ENCODE data around the gene LHB.
"Not testable (repeated sequence)": the region's sequence is repeated elsewhere in the genome, so short reads cannot be mapped to it uniquely, and the experiment has no call there.

LHB gene

GRCh38 chr19:49059053-49059452 is 42.2 kb upstream of the LHB start:
- TF ChIP-seq, protein P1, sequence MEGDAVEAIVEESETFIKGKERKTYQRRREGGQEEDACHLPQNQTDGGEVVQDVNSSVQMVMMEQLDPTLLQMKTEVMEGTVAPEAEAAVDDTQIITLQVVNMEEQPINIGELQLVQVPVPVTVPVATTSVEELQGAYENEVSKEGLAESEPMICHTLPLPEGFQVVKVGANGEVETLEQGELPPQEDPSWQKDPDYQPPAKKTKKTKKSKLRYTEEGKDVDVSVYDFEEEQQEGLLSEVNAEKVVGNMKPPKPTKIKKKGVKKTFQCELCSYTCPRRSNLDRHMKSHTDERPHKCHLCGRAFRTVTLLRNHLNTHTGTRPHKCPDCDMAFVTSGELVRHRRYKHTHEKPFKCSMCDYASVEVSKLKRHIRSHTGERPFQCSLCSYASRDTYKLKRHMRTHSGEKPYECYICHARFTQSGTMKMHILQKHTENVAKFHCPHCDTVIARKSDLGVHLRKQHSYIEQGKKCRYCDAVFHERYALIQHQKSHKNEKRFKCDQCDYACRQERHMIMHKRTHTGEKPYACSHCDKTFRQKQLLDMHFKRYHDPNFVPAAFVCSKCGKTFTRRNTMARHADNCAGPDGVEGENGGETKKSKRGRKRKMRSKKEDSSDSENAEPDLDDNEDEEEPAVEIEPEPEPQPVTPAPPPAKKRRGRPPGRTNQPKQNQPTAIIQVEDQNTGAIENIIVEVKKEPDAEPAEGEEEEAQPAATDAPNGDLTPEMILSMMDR (IDR thresholded peaks at IDR 0.05; ENCODE audit: insufficient read depth, low read depth, low read length, missing control alignments): no peak
- H3K4me3 ChIP-seq (ENCODE audit: low read length): no peak overlapping the region
- no peak for DNase-seq (ENCODE audit: low read depth)

DNA sequence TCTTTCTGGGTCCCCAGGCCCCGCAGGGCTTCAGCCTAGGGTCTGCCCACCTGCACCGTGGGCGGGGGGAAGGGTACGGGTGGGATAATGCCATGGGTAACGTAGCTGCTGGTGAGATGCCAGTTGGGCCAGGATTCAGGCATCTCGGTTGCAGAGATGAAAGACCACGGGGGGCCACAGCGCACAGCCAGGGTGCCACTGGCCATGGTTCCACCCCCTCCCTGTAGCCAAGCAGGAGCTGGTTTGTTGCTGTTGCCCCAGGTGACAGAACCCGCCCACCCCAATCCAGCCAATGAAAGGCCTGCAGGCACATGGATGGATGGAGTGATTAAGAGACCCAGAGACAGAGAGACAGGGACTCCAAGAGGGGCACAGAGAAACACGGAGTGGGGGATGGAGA is 41.7 kb upstream of the LHB start:
- DNase-seq (ENCODE audit: low read depth): peak; percentile 57
- TF ChIP-seq, protein P1 (IDR thresholded peaks at IDR 0.05; ENCODE audit: insufficient read depth, low read depth, low read length, missing control alignments): no peak
- no peak overlapping the region for H3K4me3 ChIP-seq (ENCODE audit: low read length)

- TF ChIP-seq, protein P1 (IDR thresholded peaks at IDR 0.05; ENCODE audit: insufficient read depth, low read depth, low read length, missing control alignments): no peak
- H3K4me3 ChIP-seq (ENCODE audit: low read length): peak within 1 kb of the TSS; percentile 62
- DNase-seq (ENCODE audit: low read depth): peak; percentile 73
Measured at GRCh38 chr19:49057636-49058234, 40.8 kb upstream of the LHB start, which contains the start of gene CGB7. Gene CGB7, minus strand, starts transcription at chr19:49057749. Its CDS starts 2,374 bp downstream, at chr19:49055375.

GRCh38 chr19:49056902-49057596 is 40.2 kb upstream of the LHB start:
- DNase-seq (ENCODE audit: low read depth): not testable (repeated sequence)
- H3K4me3 ChIP-seq (ENCODE audit: low read length): peak overlapping the region; percentile 62

- peak overlapping the region; percentile 62 for H3K4me3 ChIP-seq (ENCODE audit: low read length)
- DNase-seq (ENCODE audit: low read depth): peak; percentile 68
Measured at GRCh38 chr19:49056101-49056901, 39.4 kb upstream of the LHB start.

DNA sequence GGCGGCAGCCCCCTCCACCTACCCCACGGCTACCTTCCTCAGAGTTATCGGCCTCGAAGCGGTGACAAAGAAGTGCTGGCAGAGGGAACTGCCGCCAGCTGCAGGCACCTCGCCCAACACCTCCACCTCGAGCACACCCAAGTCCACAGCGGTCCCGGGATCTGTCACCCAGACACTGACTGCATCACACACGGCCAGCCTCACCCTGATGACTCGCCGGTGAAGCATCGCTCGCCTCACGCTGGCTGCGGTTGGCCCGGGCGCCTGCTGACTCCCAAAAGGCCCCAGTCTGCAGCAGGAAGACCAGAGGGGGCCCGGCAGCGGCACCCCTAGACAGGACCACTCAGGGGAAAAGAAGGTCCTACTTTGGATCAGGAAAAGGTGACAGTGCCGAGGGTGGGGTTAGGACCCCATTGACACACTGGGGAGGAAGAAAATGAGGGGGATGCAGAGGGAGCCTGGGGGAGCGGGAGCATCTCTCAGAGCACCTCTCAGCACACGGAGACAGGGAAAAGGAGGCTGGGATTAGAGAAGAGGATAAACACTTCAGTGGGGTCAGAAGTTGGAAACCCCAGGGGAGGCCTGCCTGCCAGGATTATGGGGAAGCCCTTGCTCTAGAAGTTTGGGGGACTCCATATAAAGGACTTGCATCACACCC is 33.6 kb upstream of the LHB start:
- not testable (repeated sequence) for H3K4me3 ChIP-seq (ENCODE audit: low read length)

More at GRCh38 chr19:49056101-49056901, 39.4 kb upstream of the LHB start:
- TF ChIP-seq, protein P1 (IDR thresholded peaks at IDR 0.05; ENCODE audit: insufficient read depth, low read depth, low read length, missing control alignments): peak; percentile 18

DNA sequence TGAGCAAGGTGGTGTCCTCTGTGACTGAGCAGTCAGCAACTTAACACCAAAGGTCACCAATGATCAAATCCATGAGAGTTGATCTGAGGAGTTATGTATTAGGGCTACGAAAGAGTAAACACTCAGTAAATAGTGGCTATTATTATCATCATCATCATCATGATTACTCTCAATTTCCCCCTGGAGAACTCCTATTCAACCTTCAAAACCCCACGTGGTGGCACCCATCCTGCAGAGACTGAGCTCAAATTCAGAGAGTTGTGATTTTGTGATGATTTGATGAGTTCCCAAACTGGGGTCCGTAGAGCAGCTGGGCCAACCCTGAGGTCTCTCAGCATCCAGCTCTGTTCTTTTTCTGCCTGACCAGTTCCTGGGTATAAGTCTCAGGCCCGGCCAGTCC is 32.9 kb upstream of the LHB start:
- DNase-seq (ENCODE audit: low read depth); H3K4me3 ChIP-seq (ENCODE audit: low read length): not testable (repeated sequence)

More for the DNA sequence above, 33.6 kb upstream of the LHB start:
- DNase-seq (ENCODE audit: low read depth): peak; percentile 94

- H3K4me3 ChIP-seq (ENCODE audit: low read length); DNase-seq (ENCODE audit: low read depth): not testable (repeated sequence)
Measured at GRCh38 chr19:49049011-49049410, 32.1 kb upstream of the LHB start, which contains the start of gene CGB8. Gene CGB8, minus strand, starts transcription at chr19:49049111. Its CDS starts 372 bp downstream, at chr19:49048739.

DNA sequence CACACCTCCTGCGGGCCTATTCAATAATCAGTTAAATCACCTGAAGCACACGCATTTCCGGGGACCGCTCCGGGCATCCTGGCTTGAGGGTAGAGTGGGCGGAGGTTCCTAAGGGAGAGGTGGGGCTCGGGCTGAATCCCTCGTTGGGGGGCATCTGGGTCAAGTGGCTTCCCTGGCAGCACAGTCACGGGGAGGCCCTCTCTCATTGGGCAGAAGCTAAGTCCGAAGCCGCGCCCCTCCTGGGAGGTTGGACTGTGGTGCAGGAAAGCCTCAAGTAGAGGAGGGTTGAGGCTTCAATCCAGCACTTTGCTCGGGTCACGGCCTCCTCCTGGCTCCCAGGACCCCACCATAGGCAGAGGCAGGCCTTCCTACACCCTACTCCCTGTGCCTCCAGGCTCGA is 26.7 kb upstream of the LHB start, which contains the start of gene CGB5:
Gene CGB5 (plus strand): TSS at position 301 of the 400 bp plus-strand sequence. CDS start 362 bp downstream, outside the sequence.
- H3K4me3 ChIP-seq (ENCODE audit: low read length); DNase-seq (ENCODE audit: low read depth): not testable (repeated sequence)

DNA sequence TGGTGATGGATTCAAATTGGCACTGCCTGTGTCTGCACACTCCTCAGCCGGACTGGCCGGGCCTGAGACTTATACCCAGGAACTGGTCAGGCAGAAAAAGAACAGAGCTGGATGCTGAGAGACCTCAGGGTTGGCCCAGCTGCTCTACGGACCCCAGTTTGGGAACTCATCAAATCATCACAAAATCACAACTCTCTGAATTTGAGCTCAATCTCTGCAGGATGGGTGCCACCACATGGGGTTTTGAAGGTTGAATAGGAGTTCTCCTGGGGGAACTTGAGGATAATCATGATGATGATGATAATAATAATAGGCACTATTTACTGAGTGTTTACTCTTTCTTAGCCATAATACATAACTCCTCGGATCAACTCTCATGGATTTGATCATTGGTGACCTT is 25.8 kb upstream of the LHB start:
- not testable (repeated sequence) for H3K4me3 ChIP-seq (ENCODE audit: low read length); DNase-seq (ENCODE audit: low read depth)

Data from epithelial cell of esophagus (primary cell).